ENCODE data around the gene CCDC92. TPM values are rescaled to one million over a fixed set of nuclear protein-coding genes. Genes with fewer than 3 reads are reported as not detected.

The CCDC92 gene
- polyA plus RNA-seq, 1 of the 3 experiments (the other 2 are of a cell fraction): 53.5 TPM

DNA sequence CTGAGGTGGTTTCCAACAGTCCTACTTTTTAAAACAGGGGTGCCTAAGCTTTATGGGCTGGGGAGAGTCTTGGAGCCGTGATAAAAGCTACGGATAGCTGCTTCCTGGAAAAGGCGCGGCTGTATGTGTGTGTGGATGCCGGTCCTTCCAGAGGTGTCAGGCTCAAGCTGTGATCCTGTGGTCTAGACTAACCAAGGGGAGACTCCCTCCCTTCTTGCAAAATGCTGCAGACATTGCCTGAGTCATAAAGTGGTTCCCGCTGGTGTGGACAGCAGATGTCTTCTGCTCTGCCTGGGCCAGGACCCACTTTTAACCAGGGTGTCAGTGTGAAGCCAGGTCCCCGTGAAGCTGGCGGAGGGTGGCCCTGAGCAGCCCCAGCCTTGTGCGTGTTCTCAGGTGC is 37.8 kb downstream of the CCDC92 start:
- 88% methylated on average over 5 of the region's 9 CpGs for WGBS (ENCODE audit: low lambda C conversion rate)
- Histone ChIP-seq H3K9me3 (no peaks in the 10 kb centered on the region), H3K4me3 (ENCODE audit: low read depth in 2 of 2, low read length in 1 of 2) (no peak overlapping the region), H3K27me3 (ENCODE audit: insufficient read depth) (no peaks in the 10 kb centered on the region), H3K36me3 (replicated peaks in 1 of 2; ENCODE audit: control insufficient read depth in 1 of 2, insufficient read depth in 2 of 2, low read length in 1 of 2) (peaks cover 0 to 26% of the 10 kb centered on the region in 2 experiments), H2AFZ (ENCODE audit: low read depth) (no peak overlapping the region), H3K9ac (no peak overlapping the region), H3F3A (replicated peaks; ENCODE audit: insufficient read depth) (no peaks in the 10 kb centered on the region), H3K9me2 (no peaks in the 10 kb centered on the region), H4K20me1 (ENCODE audit: insufficient read depth) (no peaks in the 10 kb centered on the region), H3K4me1 (ENCODE audit: control insufficient read depth in 1 of 2, insufficient read depth in 2 of 2, low read depth in 1 of 2, low read length in 1 of 2) (no peaks in the 10 kb centered on the region), H3K79me2 (ENCODE audit: insufficient read depth) (no peaks in the 10 kb centered on the region), H3K4me2 (no peak overlapping the region), H3K27ac (ENCODE audit: low read depth in 2 of 2, low read length in 1 of 2) (no peak overlapping the region)
- ChIA-PET POLR2A (no interaction called here), CTCF (interaction anchor here (1.7 kb wide), 1 partner anchor 8 kb away, joined by 4 read pairs; no protein-coding TSS in a partner anchor)
- no peak for TF ChIP-seq CHD2 (IDR thresholded peaks at IDR 0.05; ENCODE audit: low read length, partially characterized antibody)
- TF ChIP-seq, protein P1, sequence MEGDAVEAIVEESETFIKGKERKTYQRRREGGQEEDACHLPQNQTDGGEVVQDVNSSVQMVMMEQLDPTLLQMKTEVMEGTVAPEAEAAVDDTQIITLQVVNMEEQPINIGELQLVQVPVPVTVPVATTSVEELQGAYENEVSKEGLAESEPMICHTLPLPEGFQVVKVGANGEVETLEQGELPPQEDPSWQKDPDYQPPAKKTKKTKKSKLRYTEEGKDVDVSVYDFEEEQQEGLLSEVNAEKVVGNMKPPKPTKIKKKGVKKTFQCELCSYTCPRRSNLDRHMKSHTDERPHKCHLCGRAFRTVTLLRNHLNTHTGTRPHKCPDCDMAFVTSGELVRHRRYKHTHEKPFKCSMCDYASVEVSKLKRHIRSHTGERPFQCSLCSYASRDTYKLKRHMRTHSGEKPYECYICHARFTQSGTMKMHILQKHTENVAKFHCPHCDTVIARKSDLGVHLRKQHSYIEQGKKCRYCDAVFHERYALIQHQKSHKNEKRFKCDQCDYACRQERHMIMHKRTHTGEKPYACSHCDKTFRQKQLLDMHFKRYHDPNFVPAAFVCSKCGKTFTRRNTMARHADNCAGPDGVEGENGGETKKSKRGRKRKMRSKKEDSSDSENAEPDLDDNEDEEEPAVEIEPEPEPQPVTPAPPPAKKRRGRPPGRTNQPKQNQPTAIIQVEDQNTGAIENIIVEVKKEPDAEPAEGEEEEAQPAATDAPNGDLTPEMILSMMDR (IDR thresholded peaks at IDR 0.05): no peak
- no peak for TF ChIP-seq SIN3A (IDR thresholded peaks at IDR 0.05; ENCODE audit: borderline replicate concordance, low read depth, low read length)
- TF ChIP-seq JUND (IDR thresholded peaks at IDR 0.05): no peak
- TF ChIP-seq, protein P2, sequence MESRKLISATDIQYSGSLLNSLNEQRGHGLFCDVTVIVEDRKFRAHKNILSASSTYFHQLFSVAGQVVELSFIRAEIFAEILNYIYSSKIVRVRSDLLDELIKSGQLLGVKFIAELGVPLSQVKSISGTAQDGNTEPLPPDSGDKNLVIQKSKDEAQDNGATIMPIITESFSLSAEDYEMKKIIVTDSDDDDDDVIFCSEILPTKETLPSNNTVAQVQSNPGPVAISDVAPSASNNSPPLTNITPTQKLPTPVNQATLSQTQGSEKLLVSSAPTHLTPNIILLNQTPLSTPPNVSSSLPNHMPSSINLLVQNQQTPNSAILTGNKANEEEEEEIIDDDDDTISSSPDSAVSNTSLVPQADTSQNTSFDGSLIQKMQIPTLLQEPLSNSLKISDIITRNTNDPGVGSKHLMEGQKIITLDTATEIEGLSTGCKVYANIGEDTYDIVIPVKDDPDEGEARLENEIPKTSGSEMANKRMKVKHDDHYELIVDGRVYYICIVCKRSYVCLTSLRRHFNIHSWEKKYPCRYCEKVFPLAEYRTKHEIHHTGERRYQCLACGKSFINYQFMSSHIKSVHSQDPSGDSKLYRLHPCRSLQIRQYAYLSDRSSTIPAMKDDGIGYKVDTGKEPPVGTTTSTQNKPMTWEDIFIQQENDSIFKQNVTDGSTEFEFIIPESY (IDR thresholded peaks at IDR 0.05; ENCODE audit: borderline replicate concordance, low read depth): no peak
- no peak for TF ChIP-seq FOSL2 (IDR thresholded peaks at IDR 0.05; ENCODE audit: borderline replicate concordance, low read depth)
- TF ChIP-seq TEAD4 (IDR thresholded peaks at IDR 0.05; ENCODE audit: borderline replicate concordance, insufficient read depth): no peak
- TF ChIP-seq EZH2phosphoT487 (IDR thresholded peaks at IDR 0.05; ENCODE audit: borderline replicate concordance, low read depth): no peak
- no peak for TF ChIP-seq USF2 (IDR thresholded peaks at IDR 0.05; ENCODE audit: borderline replicate concordance, low read depth, low read length)
- no peak for TF ChIP-seq RAD21 (IDR thresholded peaks at IDR 0.05; ENCODE audit: low read length)
- TF ChIP-seq GATA2 (CRISPR knock-in tag; IDR thresholded peaks at IDR 0.05): no peak
- TF ChIP-seq YY1 (IDR thresholded peaks at IDR 0.05; ENCODE audit: low read depth): no peak
- TF ChIP-seq NFIC (IDR thresholded peaks at IDR 0.05; ENCODE audit: borderline replicate concordance): no peak
- TF ChIP-seq PBX3 (IDR thresholded peaks at IDR 0.05): no peak
- no peak for DNase-seq

All from SK-N-SH (cell line).